NCI-H2107 treated with DMSO at 0.1 percent for 48 hours (cell line): Measurements from ENCODE around the gene FRMD6.

Source experiments
- DNase-seq: peaks from one replicate; lab custom pipeline; 2025; ENCODE audit not compliant: unreplicated experiment; lab: John Stamatoyannopoulos, UW

Gene FRMD6

GRCh38 chr14:51651388-51652167, at the start of gene FRMD6:
Gene FRMD6, plus strand, starts transcription at chr14:51651910. Its CDS starts 37,927 bp downstream, at chr14:51689837.
- DNase-seq = no peak

GRCh38 chr14:51602310-51602709, 49.4 kb upstream of the FRMD6 start:
- DNase-seq = no peak

- no peak for DNase-seq
Observed at GRCh38 chr14:51603495-51603894, 48.2 kb upstream of the FRMD6 start.

GRCh38 chr14:51604073-51604472, 47.6 kb upstream of the FRMD6 start:
- DNase-seq = no peak

- DNase-seq = no peak
Observed at GRCh38 chr14:51605575-51605974, 46.1 kb upstream of the FRMD6 start.

- DNase-seq = no peak
Observed at GRCh38 chr14:51607711-51608110, 44.0 kb upstream of the FRMD6 start.

GRCh38 chr14:51609251-51609954, 42.3 kb upstream of the FRMD6 start:
- no peak for DNase-seq

- DNase-seq = no peak
Observed at GRCh38 chr14:51609955-51610283, 41.8 kb upstream of the FRMD6 start.

GRCh38 chr14:51610771-51611170, 40.9 kb upstream of the FRMD6 start:
- no peak for DNase-seq

GRCh38 chr14:51612449-51612848, 39.3 kb upstream of the FRMD6 start:
- DNase-seq = no peak

GRCh38 chr14:51613416-51613815, 38.3 kb upstream of the FRMD6 start:
- DNase-seq = no peak

- no peak for DNase-seq
Observed at GRCh38 chr14:51614707-51615106, 37.0 kb upstream of the FRMD6 start.

- DNase-seq = no peak
Observed at GRCh38 chr14:51616256-51616655, 35.5 kb upstream of the FRMD6 start.

GRCh38 chr14:51616724-51617409, 34.8 kb upstream of the FRMD6 start:
- no peak for DNase-seq

GRCh38 chr14:51619561-51619960, 32.1 kb upstream of the FRMD6 start:
- DNase-seq = no peak

- no peak for DNase-seq
Observed at GRCh38 chr14:51620056-51620455, 31.7 kb upstream of the FRMD6 start.

- no peak for DNase-seq
Observed at GRCh38 chr14:51621654-51622053, 30.1 kb upstream of the FRMD6 start.

GRCh38 chr14:51622376-51622775, 29.3 kb upstream of the FRMD6 start:
- no peak for DNase-seq

GRCh38 chr14:51624955-51625569, 26.6 kb upstream of the FRMD6 start:
- DNase-seq = no peak

- no peak for DNase-seq
Observed at GRCh38 chr14:51626185-51626584, 25.5 kb upstream of the FRMD6 start.

GRCh38 chr14:51626788-51627187, 24.9 kb upstream of the FRMD6 start:
- DNase-seq = no peak

GRCh38 chr14:51627313-51627712, 24.4 kb upstream of the FRMD6 start:
- DNase-seq = no peak
